Panc1 (cell line): Measurements from ENCODE around the gene GSG1L. TPM values are rescaled to one million over a fixed set of nuclear protein-coding genes. Genes with fewer than 3 reads are reported as not detected.

Experiments used
- ATAC-seq: fragments of 200-7000 bp; cut with Tn5 transposase; 2 replicates; pipeline ENCODE4 v1.9.1; 2020; ENCODE audit warnings: mild to moderate bottlenecking, moderate library complexity
- BruUV-seq: library from RNA; stranded (reverse); fragments of 400-500 nt; replicated peaks from 2 replicates; lab custom pipeline; 2021; lab: Mats Ljungman, UMichigan
- CTCF ChIA-PET: fragments of 300-600 bp; sonication (Branson Sonifier 250); formaldehyde crosslinking; loops from one replicate; lab custom pipeline; 2022; ENCODE audit warnings: antibody characterized with exemption; lab: Charles Lee
- POLR2A ChIA-PET: fragments of 300-600 bp; sonication (Branson Sonifier 250); formaldehyde crosslinking; loops from one replicate; lab custom pipeline; 2022; ENCODE audit warnings: antibody characterized with exemption; lab: Charles Lee
- DNase-seq: peaks from one replicate; pipeline ENCODE4 v3.0.0-alpha.2; 2010; ENCODE audit warnings: low read depth, low spot score
- H3K27ac ChIP-seq: 2 replicates; pipeline ENCODE4 v1.5.1; 2011; ENCODE audit warnings: mild to moderate bottlenecking, low read length, inconsistent platforms
- H3K27me3 ChIP-seq: fragments of 200-500 bp; sonication (Bioruptor generic); 2 replicates; pipeline ENCODE4 v1.6.0; 2014; ENCODE audit warnings: low read length, inconsistent platforms; ENCODE audit not compliant: control insufficient read depth, insufficient read depth
- H3K36me3 ChIP-seq: fragments of 200-500 bp; sonication (Bioruptor generic); 2 replicates; pipeline ENCODE4 v1.5.1; 2014; ENCODE audit warnings: inconsistent platforms, mild to moderate bottlenecking, low read length, moderate library complexity; ENCODE audit not compliant: control insufficient read depth, insufficient read depth
- H3K4me1 ChIP-seq: 2 replicates; pipeline ENCODE4 v1.5.1; 2011; ENCODE audit warnings: inconsistent platforms, mild to moderate bottlenecking, low read length, moderate library complexity; ENCODE audit not compliant: control insufficient read depth, insufficient read depth
- H3K4me3 ChIP-seq, 2 experiments: 2 replicates each; pipeline ENCODE4 v1.5.1; 2011 to 2012; ENCODE audit warnings: low read depth in 2 of 2, low read length in 2 of 2, mild to moderate bottlenecking in 2 of 2, inconsistent platforms in 1 of 2, moderate library complexity in 1 of 2
- H3K9me3 ChIP-seq: fragments of 200-500 bp; sonication (Bioruptor generic); 2 replicates; pipeline ENCODE4 v1.5.1; 2014; ENCODE audit warnings: low read depth, mild to moderate bottlenecking, inconsistent platforms, low read length, moderate library complexity; ENCODE audit not compliant: control insufficient read depth, insufficient read depth
- POLR2AphosphoS5 ChIP-seq: IDR thresholded peaks from 2 replicates; pipeline ENCODE4 v1.6.1; 2012; ENCODE audit warnings: mild to moderate bottlenecking, low read depth, low read length, moderate library complexity
- REST ChIP-seq, 2 experiments: IDR thresholded peaks; 2 replicates each; pipeline ENCODE4 v1.6.1; 2011 to 2012; ENCODE audit warnings: low read depth in 2 of 2, control low read depth in 1 of 2, low read length in 1 of 2, mild to moderate bottlenecking in 1 of 2, moderate library complexity in 1 of 2; ENCODE audit not compliant: insufficient read depth in 1 of 2
- SIN3A ChIP-seq: IDR thresholded peaks from 2 replicates; pipeline ENCODE4 v1.6.1; 2012; ENCODE audit warnings: low read depth, mild to moderate bottlenecking, low read length, moderate library complexity, borderline replicate concordance; ENCODE audit not compliant: insufficient read depth
- TCF7L2 ChIP-seq: IDR thresholded peaks from 2 replicates; pipeline ENCODE4 v1.6.1; 2011; ENCODE audit warnings: mild to moderate bottlenecking, low read depth, low read length, inconsistent platforms
- in situ Hi-C: cut with HindIII; loops from 2 replicates; pipeline ENCODE4 v1.10.0; 2016; ENCODE audit warnings: low sequenced_read_pairs, low pct_unique_long_range_greater_than_20kb
- intact Hi-C: fragments of 100-400 bp; cut with micrococcal nuclease; formaldehyde crosslinking; loops from one replicate; pipeline ENCODE4 v1.10.0; 2022; ENCODE audit not compliant: unreplicated experiment
- total RNA-seq: library from RNA; stranded (reverse); gene quantifications from one replicate; pipeline ENCODE4 v1.2.1, GENCODE V29; 2021; ENCODE audit not compliant: unreplicated experiment
- TF ChIP-seq, protein P1 (sequence below): fragments of 450-650 bp; IDR thresholded peaks from 2 replicates; pipeline ENCODE4 v1.5.1; 2017; ENCODE audit warnings: mild to moderate bottlenecking

GSG1L gene
- total RNA-seq, 1 experiment from 2014 or later = 0.08 TPM

DNA sequence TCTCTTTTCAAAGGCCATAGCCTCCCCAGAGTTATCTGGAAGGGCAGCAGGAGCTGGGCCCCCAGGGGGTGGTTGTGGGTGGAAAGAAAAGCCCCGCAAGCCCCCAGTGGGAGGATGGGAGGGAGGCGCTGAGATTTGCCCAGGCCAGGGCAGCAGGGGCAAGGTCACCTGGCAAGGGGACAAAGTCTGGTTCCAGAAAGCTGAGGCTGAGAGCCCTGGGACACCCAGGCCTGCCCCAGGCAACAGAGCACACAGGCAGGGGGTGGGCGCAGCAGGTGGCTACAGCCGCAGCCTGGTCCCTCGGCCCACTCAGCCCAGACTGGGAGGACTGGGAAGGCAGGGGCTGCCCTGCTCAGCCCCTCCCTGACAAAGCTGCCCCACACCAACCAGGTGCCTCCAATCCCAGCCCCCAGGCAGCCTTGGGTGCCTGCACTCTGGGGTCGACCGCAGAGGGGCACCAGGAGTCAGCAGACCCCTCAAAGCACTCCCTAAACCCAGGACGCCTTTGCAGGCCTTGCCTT is 23.7 kb upstream of the GSG1L start:
- in situ Hi-C loops = no loop called here

GRCh38 chr16:28086186-28087139 is 22.9 kb upstream of the GSG1L start:
- Histone ChIP-seq H3K27ac (no peak overlapping the region), H3K27me3 (no peaks in the 10 kb centered on the region), H3K9me3 (no peaks in the 10 kb centered on the region), H3K36me3 (no peaks in the 10 kb centered on the region), H3K4me1 (no peaks in the 10 kb centered on the region), H3K4me3 (no peak overlapping the region)
- ChIA-PET POLR2A (no interaction called here), CTCF (no interaction called here)
- DNase-seq (no peak), ATAC-seq (no peak)
- BruUV-seq = no TSS peak
- TF ChIP-seq REST (IDR thresholded peaks at IDR 0.05; ENCODE audit: insufficient read depth in 1 of 2, low read depth in 2 of 2, low read length in 1 of 2) (no peak), TCF7L2 (no peak), POLR2AphosphoS5 (no peak), SIN3A (no peak)
- TF ChIP-seq, protein P1, sequence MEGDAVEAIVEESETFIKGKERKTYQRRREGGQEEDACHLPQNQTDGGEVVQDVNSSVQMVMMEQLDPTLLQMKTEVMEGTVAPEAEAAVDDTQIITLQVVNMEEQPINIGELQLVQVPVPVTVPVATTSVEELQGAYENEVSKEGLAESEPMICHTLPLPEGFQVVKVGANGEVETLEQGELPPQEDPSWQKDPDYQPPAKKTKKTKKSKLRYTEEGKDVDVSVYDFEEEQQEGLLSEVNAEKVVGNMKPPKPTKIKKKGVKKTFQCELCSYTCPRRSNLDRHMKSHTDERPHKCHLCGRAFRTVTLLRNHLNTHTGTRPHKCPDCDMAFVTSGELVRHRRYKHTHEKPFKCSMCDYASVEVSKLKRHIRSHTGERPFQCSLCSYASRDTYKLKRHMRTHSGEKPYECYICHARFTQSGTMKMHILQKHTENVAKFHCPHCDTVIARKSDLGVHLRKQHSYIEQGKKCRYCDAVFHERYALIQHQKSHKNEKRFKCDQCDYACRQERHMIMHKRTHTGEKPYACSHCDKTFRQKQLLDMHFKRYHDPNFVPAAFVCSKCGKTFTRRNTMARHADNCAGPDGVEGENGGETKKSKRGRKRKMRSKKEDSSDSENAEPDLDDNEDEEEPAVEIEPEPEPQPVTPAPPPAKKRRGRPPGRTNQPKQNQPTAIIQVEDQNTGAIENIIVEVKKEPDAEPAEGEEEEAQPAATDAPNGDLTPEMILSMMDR = no peak
- in situ Hi-C loops (no loop called here), intact Hi-C loops (no loop called here)

More for the DNA sequence above, 23.7 kb upstream of the GSG1L start:
- TF ChIP-seq SIN3A = no peak
- TF ChIP-seq REST (IDR thresholded peaks at IDR 0.05; ENCODE audit: insufficient read depth in 1 of 2, low read depth in 2 of 2, low read length in 1 of 2) = no peak
- TF ChIP-seq POLR2AphosphoS5 = no peak
- TF ChIP-seq TCF7L2 = no peak
- TF ChIP-seq, protein P1 = no peak
- H3K27me3 ChIP-seq = no peaks in the 10 kb centered on the region
- no peak overlapping the region for H3K27ac ChIP-seq
- intact Hi-C loops = no loop called here
- H3K4me3 ChIP-seq = no peak overlapping the region
- ChIA-PET POLR2A (no interaction called here), CTCF (no interaction called here)
- ATAC-seq = no peak; the same call in 1 of the 2 replicates
- no peaks in the 10 kb centered on the region for H3K36me3 ChIP-seq
- BruUV-seq = no TSS peak
- H3K9me3 ChIP-seq = no peaks in the 10 kb centered on the region
- H3K4me1 ChIP-seq = no peaks in the 10 kb centered on the region
- no peak for DNase-seq
